SK-N-SH (cell line): ENCODE data around the gene PDPK1. TPM values are rescaled to one million over a fixed set of nuclear protein-coding genes. Genes with fewer than 3 reads are reported as not detected.

Source experiments
- CTCF ChIA-PET: fragments of 300-600, 350-600 bp; formaldehyde crosslinking; extraction: SDS; loops from one replicate; lab custom pipeline; 2021; lab: Yijun Ruan, JAX
- POLR2A ChIA-PET: fragments of 350-600 bp; sonication (Branson Sonifier 250); formaldehyde crosslinking; extraction: SDS; loops from one replicate; lab custom pipeline; 2020; ENCODE audit warnings: antibody characterized with exemption, inconsistent platforms; lab: Yijun Ruan, JAX
- DNase-seq: peaks from one replicate; pipeline ENCODE4 v3.0.0; 2012
- H2AFZ ChIP-seq: fragments of 200-600 bp; sonication (generic); 2 replicates; pipeline ENCODE4 v1.8.1; 2016; ENCODE audit warnings: antibody characterized with exemption, mild to moderate bottlenecking, low read depth
- H3F3A ChIP-seq: fragments of 200-600 bp; sonication (generic); replicated peaks from 2 replicates; pipeline ENCODE3; 2016; ENCODE audit warnings: antibody characterized with exemption, mild to moderate bottlenecking; ENCODE audit not compliant: insufficient read depth
- H3K27ac ChIP-seq, 2 experiments: fragments of 200-500 bp in 1 of 2; fragments of 200-600 bp in 1 of 2; sonication (Bioruptor generic) in 1 of 2; sonication (generic), shearing (Covaris generic) in 1 of 2; 2 replicates each; pipeline versions ENCODE4 v1.5.1 to v1.6.1; 2014 to 2016; ENCODE audit warnings: low read depth in 2 of 2, inconsistent platforms in 1 of 2, low read length in 1 of 2, mild to moderate bottlenecking in 1 of 2, mixed read lengths in 1 of 2
- H3K27me3 ChIP-seq: fragments of 200-600 bp; sonication (generic), shearing (Covaris generic); 2 replicates; pipeline ENCODE4 v1.6.1; 2016; ENCODE audit warnings: mixed run types; ENCODE audit not compliant: insufficient read depth
- H3K36me3 ChIP-seq, 2 experiments: fragments of 200-500 bp in 1 of 2; fragments of 200-600 bp in 1 of 2; sonication (Bioruptor generic) in 1 of 2; sonication (generic) in 1 of 2; replicated peaks in 1 of 2; 2 replicates each; pipeline versions ENCODE3 to v1.5.1; 2014 to 2016; ENCODE audit warnings: low read length in 1 of 2, mild to moderate bottlenecking in 1 of 2; ENCODE audit not compliant: insufficient read depth in 2 of 2, control insufficient read depth in 1 of 2
- H3K4me1 ChIP-seq, 2 experiments: fragments of 200-500 bp in 1 of 2; fragments of 200-600 bp in 1 of 2; sonication (Bioruptor generic) in 1 of 2; sonication (generic), shearing (Covaris generic) in 1 of 2; 2 replicates each; pipeline versions ENCODE4 v1.5.1 to v1.6.1; 2014 to 2016; ENCODE audit warnings: low read depth in 1 of 2, low read length in 1 of 2, mixed run types in 1 of 2; ENCODE audit not compliant: insufficient read depth in 2 of 2, control insufficient read depth in 1 of 2
- H3K4me2 ChIP-seq: fragments of 200-600 bp; sonication (generic), shearing (Covaris generic); 2 replicates; pipeline ENCODE4 v1.6.1; 2017; ENCODE audit warnings: mixed run types
- H3K4me3 ChIP-seq, 2 experiments: fragments of 200-500 bp in 1 of 2; fragments of 200-600 bp in 1 of 2; sonication (Bioruptor generic) in 1 of 2; sonication (generic), shearing (Covaris generic) in 1 of 2; 2 replicates each; pipeline versions ENCODE4 v1.5.1 to v1.8.1; 2014 to 2016; ENCODE audit warnings: low read depth in 2 of 2, inconsistent platforms in 1 of 2, low read length in 1 of 2, mild to moderate bottlenecking in 1 of 2, mixed read lengths in 1 of 2, moderate library complexity in 1 of 2
- H3K79me2 ChIP-seq: fragments of 200-600 bp; sonication (generic); 2 replicates; pipeline ENCODE4 v1.8.1; 2017; ENCODE audit warnings: mild to moderate bottlenecking; ENCODE audit not compliant: insufficient read depth
- H3K9ac ChIP-seq: fragments of 200-600 bp; sonication (generic); 2 replicates; pipeline ENCODE4 v1.6.1; 2017; ENCODE audit warnings: mixed run types
- H3K9me2 ChIP-seq: fragments of 200-600 bp; sonication (generic); 2 replicates; pipeline ENCODE4 v1.6.1; 2017; ENCODE audit warnings: mixed run types
- H3K9me3 ChIP-seq: fragments of 200-600 bp; sonication (generic); 2 replicates; pipeline ENCODE4 v1.6.1; 2017; ENCODE audit warnings: mixed run types, mild to moderate bottlenecking, moderate library complexity
- H4K20me1 ChIP-seq: fragments of 200-600 bp; sonication (generic); 2 replicates; pipeline ENCODE4 v1.6.1; 2017; ENCODE audit warnings: mild to moderate bottlenecking, mixed run types; ENCODE audit not compliant: insufficient read depth
- CHD2 ChIP-seq: fragments of 150-350 bp; IDR thresholded peaks from 2 replicates; pipeline ENCODE4 v1.6.1; 2018; ENCODE audit warnings: low read length; ENCODE audit not compliant: partially characterized antibody
- EZH2phosphoT487 ChIP-seq: fragments of 200-600 bp; sonication (generic); IDR thresholded peaks from 2 replicates; pipeline ENCODE4 v1.6.1; 2017; ENCODE audit warnings: low read depth, mixed run types, mild to moderate bottlenecking, antibody characterized with exemption, moderate library complexity, borderline replicate concordance
- FOSL2 ChIP-seq: IDR thresholded peaks from 2 replicates; pipeline ENCODE4 v1.4.0; 2012; ENCODE audit warnings: low read depth, mild to moderate bottlenecking, moderate library complexity, borderline replicate concordance
- FOXJ3 ChIP-seq: sonication (generic); formaldehyde crosslinking; IDR thresholded peaks from 2 replicates; pipeline ENCODE4 v1.5.1; 2020; ENCODE audit warnings: mild to moderate bottlenecking, missing genetic modification reagents
- FOXM1 ChIP-seq: IDR thresholded peaks from 2 replicates; pipeline ENCODE4 v1.4.0; 2012; ENCODE audit warnings: low read depth, mild to moderate bottlenecking
- GABPA ChIP-seq: IDR thresholded peaks from 2 replicates; pipeline ENCODE4 v1.4.0; 2012; ENCODE audit warnings: low read depth, mild to moderate bottlenecking
- GATA2 ChIP-seq: sonication (generic); formaldehyde crosslinking; IDR thresholded peaks from 2 replicates; pipeline ENCODE4 v1.5.0; 2020; ENCODE audit warnings: mild to moderate bottlenecking, missing genetic modification reagents
- IRF3 ChIP-seq: fragments of 150-350 bp; IDR thresholded peaks from 2 replicates; pipeline ENCODE4 v1.6.1; 2016; ENCODE audit warnings: mild to moderate bottlenecking, low read depth, low read length
- JUND ChIP-seq: IDR thresholded peaks from 2 replicates; pipeline ENCODE4 v1.4.0; 2012
- MAX ChIP-seq: IDR thresholded peaks from 2 replicates; pipeline ENCODE4 v1.4.0; 2012; ENCODE audit warnings: low read depth
- MXI1 ChIP-seq: IDR thresholded peaks from 2 replicates; pipeline ENCODE4 v1.6.1; 2012; ENCODE audit warnings: mild to moderate bottlenecking, low read depth, low read length, improper control_type of control experiment
- NRF1 ChIP-seq: IDR thresholded peaks from 2 replicates; pipeline ENCODE4 v1.6.1; 2012; ENCODE audit warnings: low read depth, mild to moderate bottlenecking, low read length
- PBX3 ChIP-seq: IDR thresholded peaks from 2 replicates; pipeline ENCODE4; 2012
- POLR2AphosphoS5 ChIP-seq: IDR thresholded peaks from 2 replicates; pipeline ENCODE4 v1.6.1; 2012; ENCODE audit warnings: low read depth, low read length
- RAD21 ChIP-seq: IDR thresholded peaks from 2 replicates; pipeline ENCODE4 v1.6.1; 2012; ENCODE audit warnings: mild to moderate bottlenecking, low read length
- RCOR1 ChIP-seq: fragments of 150-350 bp; IDR thresholded peaks from 2 replicates; pipeline ENCODE4 v1.6.1; 2017; ENCODE audit warnings: antibody characterized with exemption, low read length
- RXRA ChIP-seq: IDR thresholded peaks from 2 replicates; pipeline ENCODE4 v1.4.0; 2012; ENCODE audit warnings: low read depth, mild to moderate bottlenecking, borderline replicate concordance
- TCF12 ChIP-seq: IDR thresholded peaks from 2 replicates; pipeline ENCODE4 v1.4.0; 2012
- USF2 ChIP-seq: fragments of 150-350 bp; IDR thresholded peaks from 2 replicates; pipeline ENCODE4 v1.6.1; 2017; ENCODE audit warnings: antibody characterized with exemption, low read length, low read depth, borderline replicate concordance
- WGBS: methylation state at CpG from one replicate; pipeline ENCODE4 v1.1.6; 2017; ENCODE audit warnings: low lambda C conversion rate; 5-methylcytosine and 5-hydroxymethylcytosine counted together
- polyA plus RNA-seq, 3 experiments: library from polyadenylated mRNA; depleted of rRNA; stranded (reverse); fragments of >200 nt; gene quantifications; 2 replicates each; pipeline ENCODE4 v1.2.3, GENCODE V29; 2012
- TF ChIP-seq, protein P1 (sequence below): IDR thresholded peaks from 2 replicates; pipeline ENCODE4 v1.4.0; 2012; ENCODE audit warnings: low read depth, borderline replicate concordance

The PDPK1 gene
- polyA plus RNA-seq, 1 of the 3 experiments (the other 2 are of a cell fraction), result 22.0 TPM

DNA sequence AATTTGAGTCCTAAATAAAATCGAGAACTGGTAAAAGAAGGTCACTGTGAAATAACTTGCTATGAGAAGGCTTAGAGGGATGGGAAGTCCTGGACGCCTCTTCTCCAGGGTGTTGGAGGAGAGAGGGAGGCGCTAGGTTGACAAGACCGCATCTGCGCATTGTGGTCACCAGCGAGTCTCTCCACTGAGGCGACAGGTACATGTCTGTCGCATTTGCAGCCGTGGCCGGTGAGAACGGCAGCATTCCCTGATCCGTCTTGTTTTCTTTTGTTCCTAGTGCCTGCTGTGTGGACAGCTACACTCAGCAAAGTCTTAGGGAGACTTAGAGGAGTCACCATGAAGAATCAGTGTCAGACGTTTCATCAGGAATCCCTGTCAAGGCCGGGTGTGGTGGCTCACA, 32.1 kb upstream of the PDPK1 start:
- H3K4me1 ChIP-seq, result peaks cover 0 to 10% of the 10 kb centered on the region in 2 experiments; a peak in 1 of 4 replicates
- POLR2A ChIA-PET, result no interaction called here

GRCh38 chr16:2507052-2507659, 30.7 kb upstream of the PDPK1 start:
- no peaks in the 10 kb centered on the region for H3K4me1 ChIP-seq
- H2AFZ ChIP-seq, result no peak overlapping the region
- H3K27me3 ChIP-seq, result no peaks in the 10 kb centered on the region
- H3K9ac ChIP-seq, result no peak overlapping the region
- H3K27ac ChIP-seq, result no peak overlapping the region
- 85% methylated on average over 10 of the region's 14 CpGs for WGBS
- H3K4me3 ChIP-seq, result no peak overlapping the region
- no peaks in the 10 kb centered on the region for H3K36me3 ChIP-seq
- ChIA-PET CTCF (interaction anchor here (0.6 kb wide), 1 partner anchor 332 kb away, joined by 3 read pairs; no protein-coding TSS in a partner anchor), POLR2A (no interaction called here)
- H3K4me2 ChIP-seq, result no peak overlapping the region
- no peaks in the 10 kb centered on the region for H3K9me3 ChIP-seq
- DNase-seq, result no peak
- H3K9me2 ChIP-seq, result no peaks in the 10 kb centered on the region
- no peaks in the 10 kb centered on the region for H3K79me2 ChIP-seq
- H3F3A ChIP-seq, result peaks cover 4% of the 10 kb centered on the region
- no peaks in the 10 kb centered on the region for H4K20me1 ChIP-seq
- no peak for TF ChIP-seq TCF12
- no peak for TF ChIP-seq EZH2phosphoT487
- no peak for TF ChIP-seq GABPA
- TF ChIP-seq MXI1, result no peak
- no peak for TF ChIP-seq MAX
- TF ChIP-seq CHD2, result no peak
- TF ChIP-seq PBX3, result no peak
- no peak for TF ChIP-seq FOSL2
- TF ChIP-seq JUND, result no peak
- no peak for TF ChIP-seq POLR2AphosphoS5
- TF ChIP-seq, protein P1, sequence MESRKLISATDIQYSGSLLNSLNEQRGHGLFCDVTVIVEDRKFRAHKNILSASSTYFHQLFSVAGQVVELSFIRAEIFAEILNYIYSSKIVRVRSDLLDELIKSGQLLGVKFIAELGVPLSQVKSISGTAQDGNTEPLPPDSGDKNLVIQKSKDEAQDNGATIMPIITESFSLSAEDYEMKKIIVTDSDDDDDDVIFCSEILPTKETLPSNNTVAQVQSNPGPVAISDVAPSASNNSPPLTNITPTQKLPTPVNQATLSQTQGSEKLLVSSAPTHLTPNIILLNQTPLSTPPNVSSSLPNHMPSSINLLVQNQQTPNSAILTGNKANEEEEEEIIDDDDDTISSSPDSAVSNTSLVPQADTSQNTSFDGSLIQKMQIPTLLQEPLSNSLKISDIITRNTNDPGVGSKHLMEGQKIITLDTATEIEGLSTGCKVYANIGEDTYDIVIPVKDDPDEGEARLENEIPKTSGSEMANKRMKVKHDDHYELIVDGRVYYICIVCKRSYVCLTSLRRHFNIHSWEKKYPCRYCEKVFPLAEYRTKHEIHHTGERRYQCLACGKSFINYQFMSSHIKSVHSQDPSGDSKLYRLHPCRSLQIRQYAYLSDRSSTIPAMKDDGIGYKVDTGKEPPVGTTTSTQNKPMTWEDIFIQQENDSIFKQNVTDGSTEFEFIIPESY, result no peak
- TF ChIP-seq IRF3, result no peak
- TF ChIP-seq RAD21, result no peak

More for the DNA sequence above, 32.1 kb upstream of the PDPK1 start:
- Histone ChIP-seq H3K4me2 (no peak overlapping the region), H3K9me3 (no peaks in the 10 kb centered on the region), H3K36me3 (no peaks in the 10 kb centered on the region), H3K9ac (no peak overlapping the region), H4K20me1 (0 out of 2 replicates have a peak, but pooled peaks cover 3% of the 10 kb centered on the region), H3K27me3 (no peaks in the 10 kb centered on the region), H3K27ac (no peak overlapping the region), H3K9me2 (no peaks in the 10 kb centered on the region), H2AFZ (no peak overlapping the region), H3F3A (peaks cover 4% of the 10 kb centered on the region), H3K4me3 (no peak overlapping the region), H3K79me2 (no peaks in the 10 kb centered on the region)
- WGBS, result 93% methylated on average over 14 of the region's 14 CpGs
- TF ChIP-seq CHD2 (no peak), RXRA (no peak), FOXJ3 (CRISPR knock-in tag) (no peak), USF2 (no peak), MXI1 (no peak), NRF1 (no peak), GATA2 (no peak), RAD21 (no peak), FOXM1 (no peak), JUND (no peak), RCOR1 (no peak)
- TF ChIP-seq, protein P1, result no peak
- no peak for DNase-seq
- CTCF ChIA-PET, result no interaction called here
